ENCODE data around the gene MRPL42.
"Not testable (repeated sequence)": the region's sequence is repeated elsewhere in the genome, so short reads cannot be mapped to it uniquely, and the experiment has no call there.

Gene MRPL42

GRCh38 chr12:93467351-93468007 is at the start of gene MRPL42:
Gene MRPL42 (plus strand): TSS chr12:93467514. CDS start chr12:93469286, 1,772 bp downstream.
- peak; percentile 86 for DNase-seq (ENCODE audit: low spot score)

GRCh38 chr12:93417967-93418480 is 49.3 kb upstream of the MRPL42 start:
- DNase-seq (ENCODE audit: low spot score): no peak

GRCh38 chr12:93419388-93420034 is 47.8 kb upstream of the MRPL42 start:
- peak; percentile 21 for DNase-seq (ENCODE audit: low spot score)

GRCh38 chr12:93422050-93422449 is 45.3 kb upstream of the MRPL42 start:
- no peak for DNase-seq (ENCODE audit: low spot score)

- DNase-seq (ENCODE audit: low spot score): no peak
Observed at GRCh38 chr12:93425736-93426411, 41.4 kb upstream of the MRPL42 start.

- DNase-seq (ENCODE audit: low spot score): no peak
Observed at GRCh38 chr12:93426412-93426805, 40.9 kb upstream of the MRPL42 start.

GRCh38 chr12:93427779-93428564 is 39.3 kb upstream of the MRPL42 start:
- DNase-seq (ENCODE audit: low spot score): no peak

- no peak for DNase-seq (ENCODE audit: low spot score)
Observed at GRCh38 chr12:93429448-93429847, 37.9 kb upstream of the MRPL42 start.

- no peak for DNase-seq (ENCODE audit: low spot score)
Observed at GRCh38 chr12:93429852-93430251, 37.5 kb upstream of the MRPL42 start.

- DNase-seq (ENCODE audit: low spot score): no peak
Observed at GRCh38 chr12:93430280-93430679, 37.0 kb upstream of the MRPL42 start.

GRCh38 chr12:93432031-93432430 is 35.3 kb upstream of the MRPL42 start:
- not testable (repeated sequence) for DNase-seq (ENCODE audit: low spot score)

- DNase-seq (ENCODE audit: low spot score): no peak
Observed at GRCh38 chr12:93434256-93434865, 33.0 kb upstream of the MRPL42 start.

- no peak for DNase-seq (ENCODE audit: low spot score)
Observed at GRCh38 chr12:93438266-93439050, 28.9 kb upstream of the MRPL42 start.

GRCh38 chr12:93440043-93440835 is 27.1 kb upstream of the MRPL42 start:
- no peak for DNase-seq (ENCODE audit: low spot score)

GRCh38 chr12:93441081-93441616 is 26.2 kb upstream of the MRPL42 start:
- peak; percentile 42 for DNase-seq (ENCODE audit: low spot score)

GRCh38 chr12:93441617-93442410 is 25.5 kb upstream of the MRPL42 start, which contains the start of gene UBE2N:
Gene UBE2N (minus strand): TSS chr12:93441947. CDS start chr12:93441884, 63 bp downstream.
- peak; percentile 97 for DNase-seq (ENCODE audit: low spot score)

- no peak for DNase-seq (ENCODE audit: low spot score)
Observed at GRCh38 chr12:93442411-93443340, 24.6 kb upstream of the MRPL42 start.

- DNase-seq (ENCODE audit: low spot score): no peak
Observed at GRCh38 chr12:93443576-93443975, 23.7 kb upstream of the MRPL42 start.
